Ovary (tissue), 3 donors: ENCODE measurements around the gene TSPAN19.

ENCODE experiments used
- CTCF ChIP-seq, 3 donors: fragments of 450-650 bp in 2 of 3; fragments of 200-600 bp in 1 of 3; IDR thresholded peaks; one replicate each; pipeline versions ENCODE4 v1.5.1 to v1.8.0; 2016 to 2022; ENCODE audit warnings: antibody characterized with exemption in 3 of 3, mild to moderate bottlenecking in 1 of 3
- POLR2A ChIP-seq: fragments of 450-650 bp; IDR thresholded peaks from one replicate; pipeline ENCODE4 v1.6.1; 2017; ENCODE audit warnings: antibody characterized with exemption, mild to moderate bottlenecking, moderate library complexity
- donor health status: DM: no; HTN: no; CAD: no.

GRCh38 chr12:85016413-85016812 is 19.7 kb downstream of the TSPAN19 start:
- no peak for TF ChIP-seq CTCF (IDR thresholded peaks at IDR 0.05)
- TF ChIP-seq POLR2A, result no peak
